ENCODE measurements around the gene RHPN2. TPM values are rescaled to one million over a fixed set of nuclear protein-coding genes. Genes with fewer than 3 reads are reported as not detected.

Gene RHPN2
- total and polyA plus RNA-seq, 2 of the 13 experiments (the other 11 are each of a cell fraction or from before 2014, with no cell fraction given): 20.3 to 48.0 TPM

GRCh38 chr19:32971715-32972540 is 92.8 kb downstream of the RHPN2 start, which contains the start of the genes CEP89 and FAAP24:
Gene CEP89, minus strand, starts transcription at chr19:32971958. Its CDS starts 84 bp downstream, at chr19:32971874.
Gene FAAP24, plus strand, starts transcription at chr19:32972242. Its CDS starts 955 bp downstream, at chr19:32973197.
- peak within 1 kb of the TSS; percentile 81 to 93 (median 90) for H3K4me3 ChIP-seq (replicated peaks in 1 of 3; ENCODE audit: insufficient read depth in 1 of 3, low read depth in 2 of 3, low read length in 3 of 3)
- in situ Hi-C loops (cut with HindIII; ENCODE audit: extremely low pct_ligation_motif_present, low pct_unique_long_range_greater_than_20kb) (loop anchor here (10.0 kb wide), 1 partner anchor 277 kb away; the partner anchor contains the start of gene NUDT19), intact Hi-C loops (cut with micrococcal nuclease; ENCODE audit: unreplicated experiment) (loop anchor here (1.0 to 10.0 kb wide), 2 partner anchors 93 to 102 kb away; partner anchors contain the start of gene RHPN2)
- H3K9me3 ChIP-seq (ENCODE audit: low read length): no peaks in the 10 kb centered on the region
- no TSS peak for BruUV-seq (replicated peaks)
- WGBS (ENCODE audit: low lambda C conversion rate): 1% methylated on average over 27 of the region's 57 CpGs
- peak within 1 kb of the TSS; percentile 72 for H3K27ac ChIP-seq (ENCODE audit: extremely low read length, insufficient read depth, low read length)
- DNase-seq (ENCODE audit: low spot score) (peak; percentile 98), ATAC-seq (peak; percentile 97), FAIRE-seq (peak; percentile 99)
- POLR2A ChIA-PET: interaction anchor here (1.0 to 1.1 kb wide), 2 partner anchors 65 to 205 kb away, joined by 3 to 4 read pairs; no protein-coding TSS in a partner anchor
- peaks cover 4% of the 10 kb centered on the region in 2 experiments; a peak in 3 of 5 replicates for H3K36me3 ChIP-seq (replicated peaks in 1 of 2; ENCODE audit: control insufficient read depth in 1 of 2, insufficient read depth in 2 of 2, low read length in 2 of 2)
- H3K27me3 ChIP-seq (ENCODE audit: control insufficient read depth in 1 of 2, insufficient read depth in 2 of 2, low read length in 2 of 2): no peaks in the 10 kb centered on the region; a peak in 1 of 5 replicates
- CTCF ChIA-PET (ENCODE audit: low intra/inter-chr PET ratio, low total read pairs): no interaction called here
- peaks cover 9% of the 10 kb centered on the region for H3K79me2 ChIP-seq (ENCODE audit: insufficient read depth, low read length)
- peak within 1 kb of the TSS; percentile 70 for H2AFZ ChIP-seq (ENCODE audit: low read length)
- H3K4me1 ChIP-seq (ENCODE audit: insufficient read depth, low read length): peaks cover 19% of the 10 kb centered on the region
- peak within 1 kb of the TSS; percentile 82 for H3K9ac ChIP-seq (ENCODE audit: insufficient read depth, low read depth, low read length)
- peak within 1 kb of the TSS; percentile 97 for H3K4me2 ChIP-seq (ENCODE audit: low read depth, low read length)
- no peaks in the 10 kb centered on the region; the same call in 1 of the 2 replicates for H4K20me1 ChIP-seq (ENCODE audit: insufficient read depth, low read length)
- TF ChIP-seq ZSCAN12 (CRISPR knock-in tag; IDR thresholded peaks at IDR 0.05): no peak
- TF ChIP-seq JUND (CRISPR knock-in tag; IDR thresholded peaks at IDR 0.05): no peak
- no peak for TF ChIP-seq CREBL2 (CRISPR knock-in tag; IDR thresholded peaks at IDR 0.05; ENCODE audit: borderline replicate concordance)
- no peak for TF ChIP-seq ZNF550 (CRISPR knock-in tag; IDR thresholded peaks at IDR 0.05; ENCODE audit: borderline replicate concordance)
- TF ChIP-seq ZNF337 (CRISPR knock-in tag; IDR thresholded peaks at IDR 0.05; ENCODE audit: borderline replicate concordance, low read depth): peak; percentile 61; the same call in 1 of the 2 replicates
- TF ChIP-seq ZNF775 (CRISPR knock-in tag; IDR thresholded peaks at IDR 0.05; ENCODE audit: borderline replicate concordance): no peak
- peak; percentile 99 for TF ChIP-seq CSRNP1 (CRISPR knock-in tag; IDR thresholded peaks at IDR 0.05)
- TF ChIP-seq DR1 (CRISPR knock-in tag; IDR thresholded peaks at IDR 0.05): peak; percentile 74; the same call in 1 of the 2 replicates
- no peak for TF ChIP-seq RAD21 (CRISPR knock-in tag; IDR thresholded peaks at IDR 0.05)
- 0 out of 2 replicates have a peak, but pooled peaks have one; percentile 26 for TF ChIP-seq KLF6 (CRISPR knock-in tag; IDR thresholded peaks at IDR 0.05)
- TF ChIP-seq IKZF5 (CRISPR knock-in tag; IDR thresholded peaks at IDR 0.05): peak; percentile 76
- TF ChIP-seq DZIP1 (CRISPR knock-in tag; IDR thresholded peaks at IDR 0.05): no peak
- no peak for TF ChIP-seq TEAD2 (CRISPR knock-in tag; IDR thresholded peaks at IDR 0.05)
- peak; percentile 89 for TF ChIP-seq TBX2 (CRISPR knock-in tag; IDR thresholded peaks at IDR 0.05; ENCODE audit: borderline replicate concordance)
- no peak for TF ChIP-seq HMGA1 (CRISPR knock-in tag; conservative IDR thresholded peaks at IDR 0.05)
- peak; percentile 56; the same call in 1 of the 2 replicates for TF ChIP-seq TBX3 (IDR thresholded peaks at IDR 0.05; ENCODE audit: borderline replicate concordance)
- TF ChIP-seq ZFP62 (CRISPR knock-in tag; IDR thresholded peaks at IDR 0.05): no peak

Measured in HepG2 (cell line).